Activated CD4-positive, alpha-beta T cell treated with anti-CD3 and anti-CD28 coated beads, Interleukin-2, amount 10 ng/mL, durations not matched to agents 7 days and 5 days (primary cell): ENCODE data around the gene ZNF831. TPM values are rescaled to one million over a fixed set of nuclear protein-coding genes. Genes with fewer than 3 reads are reported as not detected.

Source experiments
- CTCF ChIA-PET: fragments of 350-600 bp; sonication (Branson Sonifier 250); formaldehyde crosslinking; loops from one replicate; lab custom pipeline; 2021; ENCODE audit warnings: antibody characterized with exemption; lab: Charles Lee
- POLR2A ChIA-PET: fragments of 350-600 bp; sonication (Branson Sonifier 250); formaldehyde crosslinking; loops from one replicate; lab custom pipeline; 2021; ENCODE audit warnings: antibody characterized with exemption; lab: Charles Lee
- DNase-seq: peaks from one replicate; pipeline ENCODE4 v3.0.0-alpha.2; 2020
- H3K27ac Mint-ChIP-seq: one replicate; pipeline ENCODE4 v1.8.0; 2021; ENCODE audit warnings: mild to moderate bottlenecking, moderate library complexity, mixed read lengths
- H3K27me3 Mint-ChIP-seq: one replicate; pipeline ENCODE4 v1.8.0; 2021; ENCODE audit warnings: mixed read lengths
- H3K36me3 Mint-ChIP-seq: one replicate; pipeline ENCODE4 v1.8.0; 2021; ENCODE audit warnings: low read depth, mixed read lengths
- H3K4me1 Mint-ChIP-seq: one replicate; pipeline ENCODE4 v1.8.0; 2021; ENCODE audit warnings: mixed read lengths
- H3K4me3 Mint-ChIP-seq: one replicate; pipeline ENCODE4 v1.8.0; 2021; ENCODE audit warnings: mild to moderate bottlenecking, moderate library complexity, mixed read lengths
- H3K9me3 Mint-ChIP-seq: one replicate; pipeline ENCODE4 v1.8.0; 2021; ENCODE audit warnings: mixed read lengths
- total RNA-seq, 2 experiments: library from RNA; stranded (reverse); gene quantifications; one replicate each; pipeline ENCODE4 v1.2.3, GENCODE V29; 2021

Gene ZNF831
- total RNA-seq, 2 experiments from 2014 or later, result 10.3 to 10.4 TPM

DNA sequence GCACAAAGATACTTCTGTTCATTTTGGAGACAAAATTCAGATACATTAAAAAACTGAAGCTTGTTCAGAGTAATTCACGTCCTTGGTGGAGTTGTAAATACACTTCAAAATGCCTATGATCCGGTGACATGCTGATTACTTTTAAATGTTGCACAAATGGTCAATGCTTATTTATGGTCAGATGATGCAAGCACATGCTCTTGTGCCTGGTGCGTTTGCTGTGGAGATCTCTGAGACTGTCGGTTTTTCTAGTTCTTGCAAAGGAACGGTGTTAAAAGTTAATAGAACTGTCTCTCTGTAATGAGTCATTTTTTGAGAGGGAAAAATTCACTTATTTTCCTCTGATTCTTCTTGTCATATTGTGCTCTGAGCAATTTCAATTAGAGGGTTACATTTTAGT is 91.6 kb downstream of the ZNF831 start:
- H3K4me3 Mint-ChIP-seq, result no peak overlapping the region
- DNase-seq, result no peak
- peaks cover 34% of the 10 kb centered on the region for H3K9me3 Mint-ChIP-seq
- POLR2A ChIA-PET, result no interaction called here
- CTCF ChIA-PET, result interaction anchor here (1.2 to 1.5 kb wide), 2 partner anchors 16 to 23 kb away, joined by 3 read pairs; no protein-coding TSS in a partner anchor
- H3K27ac Mint-ChIP-seq, result peak overlapping the region; percentile 39
- no peaks in the 10 kb centered on the region for H3K27me3 Mint-ChIP-seq
- H3K4me1 Mint-ChIP-seq, result peaks cover 83% of the 10 kb centered on the region
- peaks cover 73% of the 10 kb centered on the region for H3K36me3 Mint-ChIP-seq

GRCh38 chr20:59258221-59258621 is 94.6 kb downstream of the ZNF831 start:
- Mint-ChIP-seq H3K27ac (peak overlapping the region; percentile 92), H3K36me3 (peaks cover 44% of the 10 kb centered on the region), H3K9me3 (peaks cover 17% of the 10 kb centered on the region), H3K27me3 (peaks cover 7% of the 10 kb centered on the region), H3K4me3 (peak overlapping the region; percentile 2), H3K4me1 (peaks cover 63% of the 10 kb centered on the region)
- ChIA-PET POLR2A (interaction anchor here (0.7 to 1.1 kb wide), 2 partner anchors 9 to 90 kb away, joined by 3 to 11 read pairs; no protein-coding TSS in a partner anchor), CTCF (interaction anchor here (2.5 kb wide), 1 partner anchor 10 kb away, joined by 6 read pairs; no protein-coding TSS in a partner anchor)
- DNase-seq, result peak; percentile 36

DNA sequence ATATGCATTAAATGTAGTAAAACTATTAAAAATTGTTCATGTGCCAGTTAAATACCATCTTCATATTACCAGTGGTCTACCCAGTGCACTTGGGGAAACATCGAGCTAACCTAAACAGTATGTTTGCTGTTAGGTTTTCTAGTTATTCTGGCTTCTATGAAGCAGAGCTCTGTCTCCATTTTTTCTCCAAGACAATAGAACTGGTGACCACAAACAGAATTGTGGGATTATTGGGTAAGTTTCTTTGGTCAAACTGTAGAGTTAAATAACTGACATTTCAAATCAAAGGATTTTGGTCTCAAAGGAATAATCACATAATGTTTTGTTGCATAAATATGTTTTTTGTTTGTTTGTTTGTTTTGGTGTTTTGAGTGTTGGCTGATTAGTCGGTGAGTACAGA is 96.3 kb downstream of the ZNF831 start:
- peaks cover 46% of the 10 kb centered on the region for H3K4me1 Mint-ChIP-seq
- POLR2A ChIA-PET, result no interaction called here
- H3K4me3 Mint-ChIP-seq, result no peak overlapping the region
- H3K27me3 Mint-ChIP-seq, result peaks cover 22% of the 10 kb centered on the region
- H3K27ac Mint-ChIP-seq, result no peak overlapping the region
- DNase-seq, result no peak
- CTCF ChIA-PET, result interaction anchor here (1.6 kb wide), 1 partner anchor 9 kb away, joined by 4 read pairs; no protein-coding TSS in a partner anchor
- peaks cover 21% of the 10 kb centered on the region for H3K9me3 Mint-ChIP-seq
- H3K36me3 Mint-ChIP-seq, result peaks cover 27% of the 10 kb centered on the region

DNA sequence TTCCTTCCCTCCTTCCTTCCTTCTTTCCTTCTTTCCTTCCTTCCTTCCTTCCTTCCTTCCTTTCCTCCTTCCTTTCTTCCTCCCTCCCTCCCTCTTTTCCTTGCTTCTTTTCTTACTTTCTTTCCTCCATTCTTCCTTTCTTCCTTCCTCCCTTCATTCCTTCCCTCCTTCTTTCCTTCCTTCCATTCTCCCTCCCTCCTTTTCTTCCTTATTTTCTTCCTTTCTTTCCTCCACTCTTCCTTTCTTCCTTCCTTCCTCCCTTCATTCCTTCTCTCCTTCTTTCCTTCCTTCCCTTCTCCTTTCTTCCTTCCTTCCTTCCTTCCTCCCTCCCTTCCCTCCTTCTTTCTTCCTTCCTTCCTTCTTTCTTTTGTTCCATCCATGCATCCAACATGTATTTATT is 101.7 kb downstream of the ZNF831 start:
- DNase-seq, result no peak
- Mint-ChIP-seq H3K4me1 (peaks cover 27% of the 10 kb centered on the region), H3K27me3 (peaks cover 52% of the 10 kb centered on the region), H3K4me3 (no peak overlapping the region), H3K27ac (no peak overlapping the region), H3K36me3 (peaks cover 2% of the 10 kb centered on the region), H3K9me3 (peaks cover 10% of the 10 kb centered on the region)
- POLR2A ChIA-PET, result no interaction called here
- CTCF ChIA-PET, result interaction anchor here (0.7 to 1.3 kb wide), 3 partner anchors 12 to 193 kb away, joined by 3 to 4 read pairs (median 3); no protein-coding TSS in a partner anchor

- peaks cover 43% of the 10 kb centered on the region for H3K4me1 Mint-ChIP-seq
- H3K27ac Mint-ChIP-seq, result no peak overlapping the region
- no peak overlapping the region for H3K4me3 Mint-ChIP-seq
- CTCF ChIA-PET, result interaction anchor here (1.5 to 2.3 kb wide), 2 partner anchors 9 to 12 kb away, joined by 4 to 6 read pairs; no protein-coding TSS in a partner anchor
- no peak for DNase-seq
- H3K27me3 Mint-ChIP-seq, result peaks cover 42% of the 10 kb centered on the region
- POLR2A ChIA-PET, result no interaction called here
- H3K36me3 Mint-ChIP-seq, result peaks cover 2% of the 10 kb centered on the region
- peaks cover 6% of the 10 kb centered on the region for H3K9me3 Mint-ChIP-seq
Measured at GRCh38 chr20:59268870-59269269, 105.2 kb downstream of the ZNF831 start.

GRCh38 chr20:59269411-59270025 is 105.9 kb downstream of the ZNF831 start:
- Mint-ChIP-seq H3K27ac (peak overlapping the region; percentile 47), H3K9me3 (peaks cover 3% of the 10 kb centered on the region), H3K36me3 (peaks cover 2% of the 10 kb centered on the region), H3K4me3 (no peak overlapping the region), H3K27me3 (peaks cover 40% of the 10 kb centered on the region), H3K4me1 (peaks cover 50% of the 10 kb centered on the region)
- ChIA-PET CTCF (interaction anchor here (1.5 to 2.3 kb wide), 2 partner anchors 10 to 12 kb away, joined by 4 to 6 read pairs; no protein-coding TSS in a partner anchor), POLR2A (no interaction called here)
- peak; percentile 25 for DNase-seq

DNA sequence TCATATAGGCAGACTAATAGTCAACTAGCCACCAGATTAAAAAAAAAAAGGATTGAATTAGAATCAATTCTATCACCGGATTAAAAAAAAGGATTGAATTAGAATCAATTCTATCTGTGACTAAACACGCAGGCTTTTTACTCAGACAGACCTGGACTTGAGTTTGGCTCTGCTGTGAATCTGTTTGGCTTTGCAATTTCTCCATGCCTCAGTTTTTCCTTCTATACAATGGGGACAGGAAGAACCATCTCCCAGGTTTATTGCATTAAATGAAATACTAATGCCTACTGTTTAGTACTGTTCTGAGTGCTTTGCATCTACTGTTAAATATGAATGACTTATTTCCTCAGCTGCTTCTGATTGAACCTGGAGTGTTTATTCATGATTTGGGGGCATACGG is 106.8 kb downstream of the ZNF831 start:
- H3K27me3 Mint-ChIP-seq, result peaks cover 33% of the 10 kb centered on the region
- peaks cover 56% of the 10 kb centered on the region for H3K4me1 Mint-ChIP-seq
- peaks cover 2% of the 10 kb centered on the region for H3K36me3 Mint-ChIP-seq
- no peak for DNase-seq
- ChIA-PET CTCF (interaction anchor here (0.6 to 1.0 kb wide), 2 partner anchors 16 to 137 kb away, joined by 3 read pairs; no protein-coding TSS in a partner anchor), POLR2A (no interaction called here)
- H3K4me3 Mint-ChIP-seq, result no peak overlapping the region
- no peak overlapping the region for H3K27ac Mint-ChIP-seq
- H3K9me3 Mint-ChIP-seq, result peaks cover 3% of the 10 kb centered on the region

- Mint-ChIP-seq H3K27me3 (peaks cover 11% of the 10 kb centered on the region), H3K4me3 (peak overlapping the region; percentile 26), H3K9me3 (no peaks in the 10 kb centered on the region), H3K36me3 (no peaks in the 10 kb centered on the region), H3K27ac (peak overlapping the region; percentile 83), H3K4me1 (peaks cover 49% of the 10 kb centered on the region)
- DNase-seq, result peak; percentile 25
- ChIA-PET CTCF (no interaction called here), POLR2A (interaction anchor here (0.6 kb wide), 1 partner anchor 66 kb away, joined by 3 read pairs; no protein-coding TSS in a partner anchor)
Measured at GRCh38 chr20:59273739-59274357, 110.2 kb downstream of the ZNF831 start.

DNA sequence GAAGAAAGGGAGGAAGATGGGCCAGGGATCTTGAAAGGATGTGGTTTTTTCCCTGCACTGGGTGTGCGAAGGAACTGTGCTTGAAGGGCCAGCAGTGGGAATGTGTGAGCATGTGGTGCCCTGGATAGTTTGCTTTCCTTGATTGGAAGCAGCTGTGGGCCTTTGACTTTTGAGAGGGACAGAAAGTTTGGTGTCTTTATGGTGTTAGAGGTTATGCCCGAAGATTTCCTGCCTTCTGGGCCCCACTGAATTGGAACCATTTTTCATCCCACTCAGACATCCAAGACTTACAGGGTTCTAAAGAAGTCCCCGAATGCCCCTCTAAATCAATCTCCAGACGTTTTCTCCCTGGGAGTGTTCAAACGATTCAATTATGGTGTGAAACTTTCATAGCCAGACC is 113.3 kb downstream of the ZNF831 start:
- H3K4me1 Mint-ChIP-seq, result peaks cover 30% of the 10 kb centered on the region
- H3K4me3 Mint-ChIP-seq, result no peak overlapping the region
- ChIA-PET CTCF (no interaction called here), POLR2A (no interaction called here)
- no peak for DNase-seq
- H3K36me3 Mint-ChIP-seq, result no peaks in the 10 kb centered on the region
- H3K27ac Mint-ChIP-seq, result no peak overlapping the region
- H3K9me3 Mint-ChIP-seq, result no peaks in the 10 kb centered on the region
- peaks cover 21% of the 10 kb centered on the region for H3K27me3 Mint-ChIP-seq

- Mint-ChIP-seq H3K4me1 (no peaks in the 10 kb centered on the region), H3K27me3 (peaks cover 32% of the 10 kb centered on the region), H3K36me3 (no peaks in the 10 kb centered on the region), H3K4me3 (no peak overlapping the region), H3K9me3 (no peaks in the 10 kb centered on the region), H3K27ac (no peak overlapping the region)
- ChIA-PET CTCF (interaction anchor here (1.0 kb wide), 1 partner anchor 25 kb away, joined by 3 read pairs; no protein-coding TSS in a partner anchor), POLR2A (interaction anchor here (0.5 kb wide), 1 partner anchor 188 kb away, joined by 3 read pairs; no protein-coding TSS in a partner anchor)
- DNase-seq, result no peak
Measured at GRCh38 chr20:59284470-59284869, 120.8 kb downstream of the ZNF831 start.

DNA sequence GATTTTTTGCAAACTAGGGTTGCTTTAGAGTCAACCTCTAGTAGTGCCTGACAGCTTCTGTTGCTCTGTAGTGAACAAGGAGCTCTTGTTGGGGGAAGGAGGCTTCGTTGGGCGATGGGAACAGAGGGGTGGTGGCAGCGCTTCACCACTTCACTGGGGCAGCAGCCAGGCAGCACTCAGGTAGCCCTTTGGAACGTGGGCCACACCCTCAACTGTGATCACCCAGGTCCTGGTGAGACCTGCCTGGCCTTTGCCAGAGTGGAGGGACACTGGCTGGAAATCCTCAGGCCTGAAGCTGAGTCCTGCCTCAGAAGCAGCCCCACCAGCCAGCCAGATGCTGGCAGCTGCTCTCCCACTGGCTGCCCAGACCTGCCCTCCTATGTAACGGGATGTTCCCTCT is 126.4 kb downstream of the ZNF831 start:
- peaks cover 3% of the 10 kb centered on the region for H3K4me1 Mint-ChIP-seq
- H3K4me3 Mint-ChIP-seq, result no peak overlapping the region
- ChIA-PET POLR2A (no interaction called here), CTCF (interaction anchor here (0.6 to 1.4 kb wide), 3 partner anchors 38 to 870 kb away, joined by 3 to 4 read pairs (median 3); no protein-coding TSS in a partner anchor)
- no peak overlapping the region for H3K27ac Mint-ChIP-seq
- peaks cover 17% of the 10 kb centered on the region for H3K27me3 Mint-ChIP-seq
- DNase-seq, result no peak
- H3K36me3 Mint-ChIP-seq, result no peaks in the 10 kb centered on the region
- no peaks in the 10 kb centered on the region for H3K9me3 Mint-ChIP-seq

DNA sequence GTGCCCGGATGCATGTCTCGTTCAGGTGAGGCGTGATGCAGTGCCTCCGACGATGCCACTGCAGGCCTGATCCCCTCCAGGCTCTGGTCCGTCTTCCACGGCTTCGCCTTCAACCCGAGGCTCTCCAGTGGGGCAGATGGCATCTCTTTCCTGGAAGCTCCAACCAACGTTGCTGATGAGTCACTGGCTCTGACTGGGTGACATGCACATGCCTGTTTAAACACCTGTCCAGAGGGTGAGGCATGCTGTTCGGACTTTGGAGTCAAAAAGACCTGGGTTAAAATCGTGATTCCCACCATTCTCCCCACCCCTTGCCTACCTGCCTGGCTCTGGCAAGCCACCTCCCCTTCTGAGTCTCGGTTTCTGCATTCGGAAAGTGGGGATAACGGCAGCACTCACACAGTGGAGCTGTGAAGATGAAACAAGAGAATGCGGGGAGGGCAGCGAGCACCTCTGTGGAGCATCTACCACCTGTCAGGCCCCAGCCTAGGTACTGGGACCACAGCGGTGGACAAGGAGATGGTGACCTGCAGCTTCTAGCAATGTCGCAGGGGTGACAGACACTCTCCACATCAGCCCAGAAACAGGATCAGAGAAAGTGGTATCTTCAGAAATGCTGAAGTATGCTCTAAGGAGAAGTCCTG is 128.2 kb downstream of the ZNF831 start:
- no peak for DNase-seq
- ChIA-PET CTCF (no interaction called here), POLR2A (no interaction called here)
- Mint-ChIP-seq H3K27me3 (peaks cover 32% of the 10 kb centered on the region), H3K36me3 (no peaks in the 10 kb centered on the region), H3K9me3 (no peaks in the 10 kb centered on the region), H3K4me1 (peaks cover 3% of the 10 kb centered on the region), H3K4me3 (no peak overlapping the region), H3K27ac (no peak overlapping the region)
